ENCODE results near the gene TAS2R40.

GRCh38 chr7:143214789-143215679, 6.8 kb upstream of the TAS2R40 start:
- TF ChIP-seq CTCF (IDR thresholded peaks at IDR 0.05) (peak; percentile 98 to 99 (median 99)), POLR2A (IDR thresholded peaks at IDR 0.05) (no peak), POLR2AphosphoS5 (IDR thresholded peaks at IDR 0.05) (no peak), EP300 (IDR thresholded peaks at IDR 0.05; ENCODE audit: low read depth) (no peak)
